ENCODE data around the gene PZP.

DNA sequence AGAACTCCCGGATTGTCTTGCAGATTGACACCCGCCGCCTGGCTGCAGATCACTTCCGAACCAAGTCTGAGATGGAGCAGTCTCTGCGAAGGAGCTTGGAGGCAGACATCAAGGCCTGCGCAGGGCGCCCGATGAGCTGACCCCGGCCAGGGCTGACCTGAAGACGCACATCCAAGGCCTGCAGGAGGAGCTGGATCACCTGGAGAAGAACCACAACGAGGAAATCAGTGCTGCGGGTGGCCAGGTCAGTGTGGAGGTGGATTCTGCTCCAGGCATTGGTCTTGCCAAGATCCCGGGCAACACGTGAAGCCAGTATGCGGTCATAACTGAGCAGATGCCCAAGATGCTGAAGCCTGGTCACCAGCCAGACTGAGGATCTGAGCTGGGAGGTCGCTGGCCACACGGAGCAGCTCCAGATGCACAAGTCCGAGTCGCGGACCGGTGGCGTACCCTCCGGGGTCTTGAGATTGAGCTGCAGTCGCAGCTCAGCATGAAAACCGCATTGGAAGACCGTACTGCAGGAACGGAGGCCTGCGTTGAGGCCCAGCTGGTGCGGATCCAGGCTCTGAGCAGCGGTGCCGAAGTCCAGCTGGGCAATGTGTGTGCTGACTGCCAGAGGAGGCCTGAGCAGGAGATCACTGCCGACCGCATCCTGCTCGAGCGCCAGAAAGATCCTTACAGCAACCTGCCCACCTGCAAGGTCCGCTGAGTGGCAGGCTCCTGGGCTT is 80.1 kb downstream of the PZP start:
- TF ChIP-seq POLR2A (IDR thresholded peaks at IDR 0.05; ENCODE audit: control extremely low read depth in 1 of 2, low read depth in 2 of 2, low read length in 2 of 2) (no peak), GTF2F1 (IDR thresholded peaks at IDR 0.05; ENCODE audit: borderline replicate concordance, low read depth, low read length) (no peak), FOSL1 (IDR thresholded peaks at IDR 0.05; ENCODE audit: insufficient read depth, low read depth, low read length) (no peak), KDM5A (IDR thresholded peaks at IDR 0.05; ENCODE audit: low read length) (no peak), EP300 (IDR thresholded peaks at IDR 0.05; ENCODE audit: borderline replicate concordance in 1 of 2, low read depth in 2 of 2, low read length in 2 of 2) (no peak), TAF1 (IDR thresholded peaks at IDR 0.05; ENCODE audit: low read depth, low read length) (no peak), EZH2 (IDR thresholded peaks at IDR 0.05; ENCODE audit: low read depth, low read length, severe bottlenecking) (no peak), CREB1 (IDR thresholded peaks at IDR 0.05) (no peak), JUND (IDR thresholded peaks at IDR 0.05; ENCODE audit: low read length) (no peak), SIN3A (conservative IDR thresholded peaks at IDR 0.05 in 1 of 2, IDR thresholded peaks at IDR 0.05 in 1 of 2; ENCODE audit: low read depth in 1 of 2, low read length in 2 of 2) (no peak), RAD21 (IDR thresholded peaks at IDR 0.05 in 1 of 2, conservative IDR thresholded peaks at IDR 0.05 in 1 of 2; ENCODE audit: low read depth in 2 of 2, low read length in 2 of 2) (no peak)
- TF ChIP-seq, protein P1, sequence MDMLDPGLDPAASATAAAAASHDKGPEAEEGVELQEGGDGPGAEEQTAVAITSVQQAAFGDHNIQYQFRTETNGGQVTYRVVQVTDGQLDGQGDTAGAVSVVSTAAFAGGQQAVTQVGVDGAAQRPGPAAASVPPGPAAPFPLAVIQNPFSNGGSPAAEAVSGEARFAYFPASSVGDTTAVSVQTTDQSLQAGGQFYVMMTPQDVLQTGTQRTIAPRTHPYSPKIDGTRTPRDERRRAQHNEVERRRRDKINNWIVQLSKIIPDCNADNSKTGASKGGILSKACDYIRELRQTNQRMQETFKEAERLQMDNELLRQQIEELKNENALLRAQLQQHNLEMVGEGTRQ (IDR thresholded peaks at IDR 0.05; ENCODE audit: low read length), result no peak
